K562 (cell line): ENCODE data around the gene SLC38A1. TPM values are rescaled to one million over a fixed set of nuclear protein-coding genes. Genes with fewer than 3 reads are reported as not detected.

Experiments
- ATAC-seq: fragments of 200-7000 bp; cut with Tn5 transposase; 3 replicates; pipeline ENCODE4 v1.9.1; 2020; ENCODE audit warnings: moderate library complexity
- BruUV-seq: library from RNA; stranded (reverse); fragments of 400-500 nt; replicated peaks from 2 replicates; lab custom pipeline; 2021; lab: Mats Ljungman, UMichigan
- CTCF ChIA-PET: fragments of 300-600 bp; formaldehyde crosslinking; extraction: SDS; loops from one replicate; lab custom pipeline; 2021; ENCODE audit warnings: low intra/inter-chr PET ratio; lab: Yijun Ruan, JAX
- POLR2A ChIA-PET: fragments of 300-600, 350-650 bp; sonication (Branson Sonifier 250); formaldehyde crosslinking; extraction: SDS; loops from one replicate; lab custom pipeline; 2021; ENCODE audit warnings: antibody characterized with exemption, inconsistent platforms; lab: Yijun Ruan, JAX
- DNase-seq, 4 experiments: peaks; one replicate each; pipeline versions ENCODE4 v3.0.0 to v3.0.0-alpha.2; 2011 to 2018; ENCODE audit warnings: low spot score in 3 of 4, mixed read lengths in 3 of 4; ENCODE audit errors: extremely low read depth in 1 of 4
- FAIRE-seq: peaks from 2 replicates; lab custom pipeline; 2011; peaks lifted over from hg19 to GRCh38; lab: Jason Lieb, UNC
- H2AFZ ChIP-seq: 2 replicates; pipeline ENCODE4 v1.6.0; 2011; ENCODE audit warnings: low read depth, low read length, control low read depth, inconsistent platforms
- H3K27ac ChIP-seq: fragments of 200-600 bp; 3 replicates; pipeline ENCODE4 v1.8.0; 2011; ENCODE audit warnings: low read depth, mild to moderate bottlenecking, control low read depth, inconsistent platforms, low read length, moderate library complexity, mixed read lengths; ENCODE audit errors: extremely low read depth
- H3K27me3 ChIP-seq, 2 experiments: fragments of 300-600 bp in 1 of 2; 2 replicates in 1 of 2; 3 replicates in 1 of 2; pipeline versions ENCODE4 v1.6.0 to v1.8.0; 2011; ENCODE audit warnings: inconsistent platforms in 2 of 2, low read length in 2 of 2, mild to moderate bottlenecking in 1 of 2, mixed read lengths in 1 of 2, moderate library complexity in 1 of 2; ENCODE audit not compliant: control insufficient read depth in 2 of 2, insufficient read depth in 2 of 2
- H3K36me3 ChIP-seq: fragments of 300-600 bp; 3 replicates; pipeline ENCODE4 v1.8.0; 2011; ENCODE audit warnings: mild to moderate bottlenecking, low read length, inconsistent platforms; ENCODE audit not compliant: control insufficient read depth, insufficient read depth
- H3K4me1 ChIP-seq, 2 experiments: fragments of 200-600 bp in 1 of 2; replicated peaks in 1 of 2; 2 replicates in 1 of 2; 3 replicates in 1 of 2; pipeline versions ENCODE4 v1.5.1 to v1.8.0; 2011; ENCODE audit warnings: inconsistent platforms in 2 of 2, low read length in 2 of 2, mild to moderate bottlenecking in 1 of 2, mixed read lengths in 1 of 2, moderate library complexity in 1 of 2; ENCODE audit not compliant: control insufficient read depth in 2 of 2, insufficient read depth in 2 of 2
- H3K4me2 ChIP-seq: 2 replicates; pipeline ENCODE4 v1.6.1; 2011; ENCODE audit warnings: low read length, control low read depth, inconsistent platforms, mixed read lengths; ENCODE audit not compliant: insufficient read depth
- H3K4me3 ChIP-seq: fragments of 200-600 bp; sonication (generic), shearing (Covaris generic); 2 replicates; pipeline ENCODE4 v1.5.1; 2016; ENCODE audit warnings: control low read depth, inconsistent platforms
- H3K79me2 ChIP-seq: fragments of 200-600 bp; 3 replicates; pipeline ENCODE4 v1.8.0; 2011; ENCODE audit warnings: low read length, inconsistent platforms; ENCODE audit not compliant: control insufficient read depth, insufficient read depth
- H3K9ac ChIP-seq, 2 experiments: 2 replicates each; pipeline versions ENCODE4 v1.6.0 to v1.6.1; 2011; ENCODE audit warnings: low read depth in 2 of 2, low read length in 2 of 2, control low read depth in 1 of 2, inconsistent platforms in 1 of 2, mild to moderate bottlenecking in 1 of 2, mixed read lengths in 1 of 2; ENCODE audit not compliant: insufficient read depth in 1 of 2
- H3K9me1 ChIP-seq: one replicate; pipeline ENCODE4 v1.6.0; 2011; ENCODE audit warnings: inconsistent platforms, mild to moderate bottlenecking, low read length, moderate library complexity; ENCODE audit not compliant: control insufficient read depth, insufficient read depth
- H3K9me3 ChIP-seq: replicated peaks from 2 replicates; pipeline ENCODE4 v1.5.1; 2011; ENCODE audit warnings: low read depth, low read length, inconsistent platforms; ENCODE audit not compliant: control insufficient read depth, insufficient read depth
- H4K20me1 ChIP-seq: replicated peaks from 2 replicates; pipeline ENCODE4 v1.6.1; 2011; ENCODE audit warnings: low read length, inconsistent platforms, mixed read lengths; ENCODE audit not compliant: control insufficient read depth, insufficient read depth
- CREM ChIP-seq: IDR thresholded peaks from 2 replicates; pipeline ENCODE4 v1.6.1; 2014; ENCODE audit warnings: antibody characterized with exemption, low read depth
- CXXC5 ChIP-seq: fragments of 250-450 bp; sonication (Bioruptor Pico); IDR thresholded peaks from 2 replicates; pipeline ENCODE4 v1.8.0; 2022; ENCODE audit warnings: inconsistent platforms, mild to moderate bottlenecking, moderate library complexity
- E2F1 ChIP-seq: sonication (generic); formaldehyde crosslinking; IDR thresholded peaks from 2 replicates; pipeline ENCODE4 v1.8.1; 2023; ENCODE audit warnings: mild to moderate bottlenecking, missing genetic modification reagents, moderate library complexity
- ERF ChIP-seq: fragments of 450-650 bp; formaldehyde crosslinking; IDR thresholded peaks from 2 replicates; pipeline ENCODE4 v1.4.0; 2020; ENCODE audit warnings: mild to moderate bottlenecking, mixed read lengths
- HDGF ChIP-seq: fragments of 450-650 bp; IDR thresholded peaks from 2 replicates; pipeline ENCODE4 v1.6.1; 2016
- KDM1A ChIP-seq, 2 experiments: fragments of 450-650 bp; IDR thresholded peaks; 2 replicates each; pipeline ENCODE4 v1.6.1; 2016; ENCODE audit warnings: mild to moderate bottlenecking in 2 of 2
- MEF2A ChIP-seq: IDR thresholded peaks from 2 replicates; pipeline ENCODE4 v1.6.1; 2011; ENCODE audit warnings: low read depth, mild to moderate bottlenecking, low read length, moderate library complexity; ENCODE audit not compliant: control insufficient read depth
- POU5F1 ChIP-seq: fragments of 150-350 bp; IDR thresholded peaks from 2 replicates; pipeline ENCODE4 v1.6.1; 2014; ENCODE audit warnings: borderline replicate concordance, low read length, low read depth, mild to moderate bottlenecking; ENCODE audit not compliant: partially characterized antibody
- SNAPC5 ChIP-seq: fragments of 250-450 bp; sonication (Bioruptor Pico); IDR thresholded peaks from 2 replicates; pipeline ENCODE4 v1.8.0; 2021; ENCODE audit warnings: moderate library complexity, mild to moderate bottlenecking, inconsistent platforms
- SRSF1 ChIP-seq: fragments of 200-400 bp; formaldehyde crosslinking; IDR thresholded peaks from 2 replicates; pipeline ENCODE4 v1.6.1; 2017; ENCODE audit warnings: mild to moderate bottlenecking, low read depth, low read length, moderate library complexity
- SUPT5H ChIP-seq: fragments of 450-650 bp; IDR thresholded peaks from 2 replicates; pipeline ENCODE4 v1.6.1; 2016
- TCF3 ChIP-seq: sonication (generic); formaldehyde crosslinking; IDR thresholded peaks from 2 replicates; pipeline ENCODE4 v1.4.0; 2020; ENCODE audit warnings: mild to moderate bottlenecking, missing genetic modification reagents
- TEAD4 ChIP-seq, 2 experiments: sonication (generic) in 1 of 2; formaldehyde crosslinking in 1 of 2; IDR thresholded peaks; 2 replicates each; pipeline versions ENCODE4 v1.6.1 to v1.8.0; 2012 to 2022; ENCODE audit warnings: borderline replicate concordance in 1 of 2, inconsistent platforms in 1 of 2, low read length in 1 of 2, mild to moderate bottlenecking in 1 of 2, missing genetic modification reagents in 1 of 2
- USF2 ChIP-seq: sonication (generic); formaldehyde crosslinking; IDR thresholded peaks from 2 replicates; pipeline ENCODE4 v1.5.0; 2020; ENCODE audit warnings: missing genetic modification reagents
- XRCC5 ChIP-seq: fragments of 200-400 bp; formaldehyde crosslinking; IDR thresholded peaks from 2 replicates; pipeline ENCODE4 v1.6.1; 2017; ENCODE audit warnings: low read depth, mild to moderate bottlenecking, low read length
- YY1 ChIP-seq, 3 experiments: IDR thresholded peaks; 2 replicates each; pipeline ENCODE4 v1.6.1; 2011; ENCODE audit warnings: low read length in 2 of 3, mild to moderate bottlenecking in 2 of 3, moderate library complexity in 2 of 3, borderline replicate concordance in 1 of 3, control low read depth in 1 of 3, low read depth in 1 of 3; ENCODE audit not compliant: insufficient read depth in 3 of 3, insufficient replicate concordance in 2 of 3, control insufficient read depth in 1 of 3, insufficient read length in 1 of 3; ENCODE audit errors: extremely low read depth in 1 of 3
- ZFP30 ChIP-seq: fragments of 250-450 bp; sonication (Bioruptor Pico); IDR thresholded peaks from 2 replicates; pipeline ENCODE4 v1.8.0; 2022; ENCODE audit warnings: moderate library complexity, mild to moderate bottlenecking, inconsistent platforms, borderline replicate concordance
- ZNF12 ChIP-seq: sonication (generic); formaldehyde crosslinking; IDR thresholded peaks from 2 replicates; pipeline ENCODE4 v1.4.0; 2020; ENCODE audit warnings: mild to moderate bottlenecking, missing genetic modification reagents
- ZNF224 ChIP-seq: sonication (generic); formaldehyde crosslinking; IDR thresholded peaks from 2 replicates; pipeline ENCODE4 v1.8.0; 2022; ENCODE audit warnings: mild to moderate bottlenecking, missing genetic modification reagents
- ZNF239 ChIP-seq: fragments of 250-450 bp; sonication (Bioruptor Pico); IDR thresholded peaks from 2 replicates; pipeline ENCODE4 v1.4.0; 2020; ENCODE audit warnings: mild to moderate bottlenecking
- ZNF263 ChIP-seq: sonication (generic); formaldehyde crosslinking; IDR thresholded peaks from 2 replicates; pipeline ENCODE4 v1.8.0; 2022; ENCODE audit warnings: mild to moderate bottlenecking, missing genetic modification reagents, borderline replicate concordance
- ZNF780A ChIP-seq: fragments of 250-450 bp; sonication (Bioruptor Pico); IDR thresholded peaks from 2 replicates; pipeline ENCODE4 v1.5.0; 2021; ENCODE audit warnings: mild to moderate bottlenecking
- WGBS: fragments of 100-300 bp; shearing (Covaris generic); methylation state at CpG from one replicate; pipeline ENCODE4 v1.1.6; 2016; ENCODE audit warnings: low coverage, mixed read lengths; ENCODE audit not compliant: insufficient coverage; ENCODE audit errors: missing lambda C conversion rate; 5-methylcytosine and 5-hydroxymethylcytosine counted together
- in situ Hi-C: fragments of 300-500 bp; cut with MboI; formaldehyde crosslinking; loops from 4 replicates; pipeline ENCODE4 v1.15.0; 2018; ENCODE audit warnings: inconsistent platforms, mixed read lengths
- intact Hi-C: fragments of 100-400 bp; cut with micrococcal nuclease; formaldehyde crosslinking; loops from 2 replicates; pipeline ENCODE4 v1.14.2; 2022
- polyA plus RNA-seq, 8 experiments: library from polyadenylated mRNA; depleted of rRNA in 4 of 8; stranded (reverse) in 5 of 8; unstranded in 3 of 8; fragments of >200 nt; fragmentation: Nextera tagmentation in 2 of 8; fragmentation: Illumina TruSeq in 1 of 8; extraction: Ambion mirVana in 2 of 8; extraction: Trizol in 1 of 8; gene quantifications; 2 replicates each; pipeline versions ENCODE4 v1.2.1 to v1.2.3, GENCODE V29; 2011 to 2014; ENCODE audit warnings: inconsistent platforms in 1 of 8, missing spikeins in 1 of 8
- total RNA-seq, 7 experiments: library from RNA; depleted of rRNA in 6 of 7; stranded (reverse); fragments of >200 nt in 6 of 7; fragmentation: Illumina TruSeq in 2 of 7; extraction: Trizol in 2 of 7; gene quantifications; 2 replicates each; pipeline versions ENCODE4 v1.2.1 to v1.2.3, GENCODE V29; 2011 to 2021; ENCODE audit warnings: low replicate concordance in 1 of 7

Gene SLC38A1
- total and polyA plus RNA-seq, 9 of the 15 experiments (the other 6 are each of a cell fraction or from before 2014, with no cell fraction given): 51.9 to 112 (median 75.0) TPM

DNA sequence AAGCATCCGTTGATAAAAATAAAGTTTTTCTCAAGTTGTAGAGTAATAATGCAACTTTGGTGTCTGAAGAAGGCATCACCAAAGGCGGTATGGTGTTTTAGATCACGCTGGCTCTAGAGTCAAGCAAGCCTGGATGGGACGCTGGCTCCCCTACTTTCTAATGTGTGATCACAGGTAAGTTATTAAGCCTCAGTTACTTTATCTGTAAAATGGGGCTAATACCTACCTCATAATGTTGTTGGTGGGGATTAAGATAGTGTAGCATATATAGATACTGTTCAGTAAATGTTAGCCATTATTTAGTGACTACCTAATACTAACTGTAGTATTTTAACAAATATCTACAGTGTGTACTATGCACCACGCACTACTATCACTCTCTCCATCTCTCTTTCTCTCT, 45.8 kb downstream of the SLC38A1 start (continued):
- no peak for TF ChIP-seq ZNF224
- no peak for TF ChIP-seq ZNF12 (CRISPR knock-in tag)
- TF ChIP-seq MEF2A: no peak
- TF ChIP-seq KDM1A (IDR thresholded peaks at IDR 0.05): peak in 1 of 2 experiments; percentile 46; a peak in 1 of 4 replicates
- TF ChIP-seq ZFP30: no peak
- TF ChIP-seq CXXC5: no peak
- no peak for TF ChIP-seq TCF3 (CRISPR knock-in tag)
- TF ChIP-seq SUPT5H: no peak
- no peak for TF ChIP-seq HDGF

- Histone ChIP-seq H3K4me3 (no peak overlapping the region), H3K79me2 (peaks cover 49% of the 10 kb centered on the region), H3K27ac (peak overlapping the region; percentile 83; the same call in 1 of the 3 replicates), H3K36me3 (peaks cover 75% of the 10 kb centered on the region), H3K9ac (no peak overlapping the region), H4K20me1 (no peaks in the 10 kb centered on the region), H3K9me3 (no peaks in the 10 kb centered on the region), H3K27me3 (no peaks in the 10 kb centered on the region), H3K9me1 (no peaks in the 10 kb centered on the region), H3K4me1 (peaks cover 0 to 35% of the 10 kb centered on the region in 2 experiments; a peak in 4 of 5 replicates), H2AFZ (no peak overlapping the region), H3K4me2 (no peak overlapping the region)
- FAIRE-seq (peak; percentile 52), ATAC-seq (no peak), DNase-seq (no peak)
- WGBS: 67% methylated on average over 1 of the region's 1 CpG
- in situ Hi-C loops: no loop called here
- intact Hi-C loops: loop anchor here (5.0 kb wide), 1 partner anchor 35 kb away; no protein-coding TSS in a partner anchor
- ChIA-PET POLR2A (interaction anchor here (1.7 kb wide), 1 partner anchor 24 kb away, joined by 4 read pairs; no protein-coding TSS in a partner anchor), CTCF (no interaction called here)
- BruUV-seq: no TSS peak
- TF ChIP-seq POU5F1 (no peak), ZNF780A (no peak), SNAPC5 (CRISPR knock-in tag) (no peak), SRSF1 (no peak), ZNF263 (no peak), TEAD4 (IDR thresholded peaks at IDR 0.05; ENCODE audit: low read length) (no peak), TEAD4 (CRISPR knock-in tag; IDR thresholded peaks at IDR 0.05; ENCODE audit: borderline replicate concordance) (no peak), XRCC5 (no peak), CREM (no peak), USF2 (no peak), YY1 (IDR thresholded peaks at IDR 0.05; ENCODE audit: borderline replicate concordance in 1 of 3, control insufficient read depth in 1 of 3, extremely low read depth in 1 of 3, insufficient read depth in 3 of 3, insufficient read length in 1 of 3, insufficient replicate concordance in 2 of 3, low read depth in 1 of 3, low read length in 2 of 3) (no peak), ZNF239 (CRISPR knock-in tag) (no peak), ERF (CRISPR knock-in tag) (no peak), E2F1 (no peak)
Observed at GRCh38 chr12:46222636-46223035, 46.2 kb downstream of the SLC38A1 start.
